Neural cell (in vitro differentiated cells): ENCODE measurements around the gene TMEM250. TPM values are rescaled to one million over a fixed set of nuclear protein-coding genes. Genes with fewer than 3 reads are reported as not detected.

Experiments used
- H2AFZ ChIP-seq: fragments of 200-600, 300-800 bp; sonication (generic), shearing (Covaris generic); 2 replicates; pipeline ENCODE4 v1.6.0; 2014; ENCODE audit warnings: low read depth, mild to moderate bottlenecking, antibody characterized with exemption, low read length, moderate library complexity
- H3F3A ChIP-seq: fragments of 200-600 bp; shearing (Covaris generic); 2 replicates; pipeline ENCODE4 v1.6.1; 2016; ENCODE audit warnings: mild to moderate bottlenecking, moderate library complexity, mixed read lengths, antibody characterized with exemption, low read length; ENCODE audit not compliant: insufficient read depth, poor library complexity, severe bottlenecking
- H3K27ac ChIP-seq: fragments of 200-600, 300-800 bp; sonication (generic), shearing (Covaris generic); 2 replicates; pipeline ENCODE4 v1.5.1; 2014; ENCODE audit warnings: mild to moderate bottlenecking, low read length, moderate library complexity
- H3K27me3 ChIP-seq: fragments of 300-800, 200-600 bp; sonication (generic), shearing (Covaris generic); 2 replicates; pipeline ENCODE4 v1.6.0; 2014; ENCODE audit warnings: mild to moderate bottlenecking, low read depth, low read length, moderate library complexity; ENCODE audit not compliant: insufficient read depth
- H3K36me3 ChIP-seq: fragments of 300-800, 200-600 bp; sonication (generic), shearing (Covaris generic); 2 replicates; pipeline ENCODE4 v1.5.1; 2014; ENCODE audit warnings: mild to moderate bottlenecking, antibody characterized with exemption, low read length, moderate library complexity; ENCODE audit not compliant: insufficient read depth
- H3K4me2 ChIP-seq: fragments of 300-800, 200-600 bp; sonication (generic), shearing (Covaris generic); 2 replicates; pipeline ENCODE4 v1.6.0; 2014; ENCODE audit warnings: mild to moderate bottlenecking, low read length
- H3K4me3 ChIP-seq: fragments of 300-800, 200-600 bp; sonication (generic), shearing (Covaris generic); 2 replicates; pipeline ENCODE4 v1.5.1; 2014; ENCODE audit warnings: mild to moderate bottlenecking, low read length, moderate library complexity
- H3K79me2 ChIP-seq: fragments of 200-600 bp; shearing (Covaris generic); replicated peaks from 2 replicates; pipeline ENCODE4 v1.6.0; 2014; ENCODE audit warnings: mild to moderate bottlenecking, low read length, moderate library complexity; ENCODE audit not compliant: insufficient read depth
- H3K9ac ChIP-seq: fragments of 300-800, 200-600 bp; sonication (generic), shearing (Covaris generic); 2 replicates; pipeline ENCODE4 v1.6.1; 2016; ENCODE audit warnings: mild to moderate bottlenecking, low read length, mixed read lengths
- H3K9me2 ChIP-seq: fragments of 200-600 bp; shearing (Covaris generic); 2 replicates; pipeline ENCODE4 v1.6.1; 2016; ENCODE audit warnings: mild to moderate bottlenecking, low read length, mixed read lengths; ENCODE audit not compliant: insufficient read depth
- H3K9me3 ChIP-seq: fragments of 200-600, 300-800 bp; sonication (generic), shearing (Covaris generic); 2 replicates; pipeline ENCODE4 v1.6.1; 2016; ENCODE audit warnings: mild to moderate bottlenecking, mixed run types, low read length, moderate library complexity, mixed read lengths
- H4K20me1 ChIP-seq: fragments of 200-600 bp; shearing (Covaris generic); 2 replicates; pipeline ENCODE4 v1.6.1; 2016; ENCODE audit warnings: mild to moderate bottlenecking, mixed run types; ENCODE audit not compliant: insufficient read depth
- CTCF ChIP-seq: fragments of 450-650 bp; IDR thresholded peaks from 2 replicates; pipeline ENCODE4 v1.5.1; 2014; ENCODE audit warnings: antibody characterized with exemption, mild to moderate bottlenecking, moderate library complexity; ENCODE audit not compliant: poor library complexity, severe bottlenecking
- EP300 ChIP-seq: fragments of 450-650 bp; conservative IDR thresholded peaks from 2 replicates; pipeline ENCODE4 v1.6.1; 2014; ENCODE audit warnings: antibody characterized with exemption, mild to moderate bottlenecking, moderate library complexity; ENCODE audit not compliant: poor library complexity, severe bottlenecking
- EZH2 ChIP-seq: fragments of 200-600, 300-800 bp; shearing (Covaris generic), sonication (generic); IDR thresholded peaks from 2 replicates; pipeline ENCODE4 v1.6.1; 2014; ENCODE audit warnings: antibody characterized with exemption, low read length, borderline replicate concordance, mild to moderate bottlenecking; ENCODE audit not compliant: insufficient read depth, poor library complexity, severe bottlenecking
- MXI1 ChIP-seq: fragments of 450-650 bp; conservative IDR thresholded peaks from 2 replicates; pipeline ENCODE4 v1.6.1; 2014; ENCODE audit warnings: antibody characterized with exemption, mild to moderate bottlenecking; ENCODE audit not compliant: poor library complexity, severe bottlenecking
- POLR2AphosphoS5 ChIP-seq: IDR thresholded peaks from 2 replicates; pipeline ENCODE4 v1.6.1; 2012
- RAD21 ChIP-seq: fragments of 450-650 bp; conservative IDR thresholded peaks from 2 replicates; pipeline ENCODE4 v1.6.1; 2014; ENCODE audit warnings: antibody characterized with exemption, mild to moderate bottlenecking, moderate library complexity
- SMC3 ChIP-seq: fragments of 450-650 bp; conservative IDR thresholded peaks from 2 replicates; pipeline ENCODE4 v1.6.1; 2014; ENCODE audit warnings: antibody characterized with exemption, mild to moderate bottlenecking, moderate library complexity; ENCODE audit not compliant: poor library complexity
- TAF1 ChIP-seq: IDR thresholded peaks from 2 replicates; pipeline ENCODE4 v1.6.1; 2012; ENCODE audit warnings: low read depth
- polyA plus RNA-seq: library from polyadenylated mRNA; depleted of rRNA; stranded (reverse); fragments of >200 nt; gene quantifications from 2 replicates; pipeline ENCODE4 v1.2.3, GENCODE V29; 2014
- TF ChIP-seq, protein P1 (sequence below): IDR thresholded peaks from 2 replicates; pipeline ENCODE4 v1.6.1; 2012; ENCODE audit warnings: borderline replicate concordance

Gene TMEM250
- polyA plus RNA-seq, 1 donor from 2014 or later = 15.0 TPM

DNA sequence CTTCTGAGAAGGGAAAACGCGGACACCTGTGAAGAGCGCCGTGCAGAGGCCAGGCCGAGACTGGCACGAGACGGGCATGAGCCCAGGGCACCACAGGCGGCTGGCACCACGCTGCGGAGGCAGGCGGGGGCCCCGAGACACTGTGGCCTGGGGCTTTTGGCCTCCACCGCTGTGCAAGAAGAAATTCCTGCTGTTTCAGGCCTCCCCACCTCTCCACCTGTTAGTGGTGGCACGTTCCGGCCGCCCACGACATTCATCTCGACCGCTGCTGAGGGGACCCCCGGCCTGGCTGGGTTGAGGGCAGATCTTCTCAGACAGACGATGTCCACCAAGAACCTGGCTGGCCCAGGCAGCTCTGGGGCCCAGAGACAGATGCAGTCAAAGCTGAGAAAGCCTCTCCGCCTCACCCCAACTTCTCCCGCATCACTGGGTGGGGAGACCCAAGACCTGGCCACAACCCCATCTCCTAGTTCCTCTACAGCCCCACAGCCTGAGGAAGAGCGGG, 35.1 kb downstream of the TMEM250 start:
- H3K9me3 ChIP-seq = no peaks in the 10 kb centered on the region
- no peak overlapping the region for H2AFZ ChIP-seq
- H3K79me2 ChIP-seq = no peaks in the 10 kb centered on the region
- no peaks in the 10 kb centered on the region for H4K20me1 ChIP-seq
- no peak overlapping the region for H3K4me3 ChIP-seq
- H3K9me2 ChIP-seq = no peaks in the 10 kb centered on the region
- no peaks in the 10 kb centered on the region for H3K36me3 ChIP-seq
- no peaks in the 10 kb centered on the region for H3F3A ChIP-seq
- no peak overlapping the region for H3K4me2 ChIP-seq
- TF ChIP-seq POLR2AphosphoS5 (no peak), EZH2 (no peak), CTCF (no peak), RAD21 (no peak), MXI1 (no peak), SMC3 (no peak), TAF1 (no peak), EP300 (no peak)
- TF ChIP-seq, protein P1, sequence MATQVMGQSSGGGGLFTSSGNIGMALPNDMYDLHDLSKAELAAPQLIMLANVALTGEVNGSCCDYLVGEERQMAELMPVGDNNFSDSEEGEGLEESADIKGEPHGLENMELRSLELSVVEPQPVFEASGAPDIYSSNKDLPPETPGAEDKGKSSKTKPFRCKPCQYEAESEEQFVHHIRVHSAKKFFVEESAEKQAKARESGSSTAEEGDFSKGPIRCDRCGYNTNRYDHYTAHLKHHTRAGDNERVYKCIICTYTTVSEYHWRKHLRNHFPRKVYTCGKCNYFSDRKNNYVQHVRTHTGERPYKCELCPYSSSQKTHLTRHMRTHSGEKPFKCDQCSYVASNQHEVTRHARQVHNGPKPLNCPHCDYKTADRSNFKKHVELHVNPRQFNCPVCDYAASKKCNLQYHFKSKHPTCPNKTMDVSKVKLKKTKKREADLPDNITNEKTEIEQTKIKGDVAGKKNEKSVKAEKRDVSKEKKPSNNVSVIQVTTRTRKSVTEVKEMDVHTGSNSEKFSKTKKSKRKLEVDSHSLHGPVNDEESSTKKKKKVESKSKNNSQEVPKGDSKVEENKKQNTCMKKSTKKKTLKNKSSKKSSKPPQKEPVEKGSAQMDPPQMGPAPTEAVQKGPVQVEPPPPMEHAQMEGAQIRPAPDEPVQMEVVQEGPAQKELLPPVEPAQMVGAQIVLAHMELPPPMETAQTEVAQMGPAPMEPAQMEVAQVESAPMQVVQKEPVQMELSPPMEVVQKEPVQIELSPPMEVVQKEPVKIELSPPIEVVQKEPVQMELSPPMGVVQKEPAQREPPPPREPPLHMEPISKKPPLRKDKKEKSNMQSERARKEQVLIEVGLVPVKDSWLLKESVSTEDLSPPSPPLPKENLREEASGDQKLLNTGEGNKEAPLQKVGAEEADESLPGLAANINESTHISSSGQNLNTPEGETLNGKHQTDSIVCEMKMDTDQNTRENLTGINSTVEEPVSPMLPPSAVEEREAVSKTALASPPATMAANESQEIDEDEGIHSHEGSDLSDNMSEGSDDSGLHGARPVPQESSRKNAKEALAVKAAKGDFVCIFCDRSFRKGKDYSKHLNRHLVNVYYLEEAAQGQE = no peak
- H3K27ac ChIP-seq = no peak overlapping the region
- no peaks in the 10 kb centered on the region for H3K27me3 ChIP-seq
- no peak overlapping the region for H3K9ac ChIP-seq

- no peaks in the 10 kb centered on the region for H3K79me2 ChIP-seq
- H3K9ac ChIP-seq = no peak overlapping the region
- H3K4me2 ChIP-seq = no peak overlapping the region
- no peaks in the 10 kb centered on the region for H4K20me1 ChIP-seq
- no peaks in the 10 kb centered on the region for H3K9me2 ChIP-seq
- no peak overlapping the region for H3K27ac ChIP-seq
- H3K9me3 ChIP-seq = no peaks in the 10 kb centered on the region
- no peaks in the 10 kb centered on the region for H3K36me3 ChIP-seq
- TF ChIP-seq EZH2 = no peak
- TF ChIP-seq EP300 = no peak
- TF ChIP-seq TAF1 = no peak
- no peak for TF ChIP-seq CTCF
- TF ChIP-seq MXI1 = no peak
- no peak for TF ChIP-seq POLR2AphosphoS5
- TF ChIP-seq, protein P1 = no peak
- TF ChIP-seq RAD21 = no peak
- no peak for TF ChIP-seq SMC3
- H3K4me3 ChIP-seq = no peak overlapping the region
- no peak overlapping the region for H2AFZ ChIP-seq
- no peaks in the 10 kb centered on the region for H3K27me3 ChIP-seq
- no peaks in the 10 kb centered on the region for H3F3A ChIP-seq
These were observed 35.9 kb downstream of the TMEM250 start for GRCh38 chr9:136082496-136083361.
